Tibial artery (tissue), 4 donors: ENCODE data around the gene FBXW11.

ENCODE experiments used
- DNase-seq, 2 donors: peaks; one replicate each; pipeline ENCODE4 v3.0.0-alpha.2; 2019
- H3K27ac ChIP-seq, 2 donors: fragments of 200-600 bp; sonication (generic) in 1 of 2; 1 replicate in 1 of 2; 2 replicates in 1 of 2; pipeline ENCODE4 v1.5.1; 2018 to 2019; ENCODE audit warnings: mild to moderate bottlenecking in 1 of 2
- H3K27me3 ChIP-seq, 2 donors: fragments of 200-600 bp; sonication (generic) in 1 of 2; one replicate each; pipeline versions ENCODE4 v1.5.1 to v1.6.0; 2016 to 2019
- H3K36me3 ChIP-seq, 3 donors: fragments of 200-600 bp; sonication (generic) in 2 of 3; one replicate each; pipeline ENCODE4 v1.5.1; 2016 to 2019; ENCODE audit warnings: mild to moderate bottlenecking in 2 of 3
- H3K4me1 ChIP-seq, 4 donors: fragments of 200-600 bp; sonication (generic) in 2 of 4; 1 replicate in 3 of 4; 2 replicates in 1 of 4; pipeline ENCODE4 v1.5.1; 2016 to 2019
- H3K4me3 ChIP-seq, 2 donors: fragments of 200-600 bp; sonication (generic) in 1 of 2; 1 replicate in 1 of 2; 2 replicates in 1 of 2; pipeline ENCODE4 v1.5.1; 2018 to 2019; ENCODE audit warnings: mild to moderate bottlenecking in 2 of 2
- H3K9me3 ChIP-seq, 3 donors: fragments of 200-600 bp; sonication (generic) in 1 of 3; one replicate each; pipeline ENCODE4 v1.5.1; 2016 to 2019
- CTCF ChIP-seq, 2 experiments: fragments of 200-600 bp in 1 of 2; fragments of 450-650 bp in 1 of 2; IDR thresholded peaks; one replicate each; pipeline ENCODE4 v1.5.1; 2017 to 2019; ENCODE audit warnings: antibody characterized with exemption in 2 of 2, mild to moderate bottlenecking in 1 of 2, moderate library complexity in 1 of 2
- intact Hi-C: fragments of 100-400 bp; cut with DNase I; formaldehyde crosslinking; loops from one replicate; pipeline ENCODE4 v1.15.0; 2023; ENCODE audit warnings: low total_unique reads

Gene FBXW11

GRCh38 chr5:171840711-171841522 lies 165.5 kb downstream of the FBXW11 start:
- TF ChIP-seq CTCF (IDR thresholded peaks at IDR 0.05), result no peak
- intact Hi-C loops, result no loop called here
- H3K27ac ChIP-seq, result no peak overlapping the region
- DNase-seq, result no peak
- no peaks in the 10 kb centered on the region for H3K36me3 ChIP-seq
- no peaks in the 10 kb centered on the region for H3K9me3 ChIP-seq
- H3K4me3 ChIP-seq, result no peak overlapping the region
- H3K27me3 ChIP-seq, result no peaks in the 10 kb centered on the region
- H3K4me1 ChIP-seq, result peaks cover 0 to 8% (median 0%) of the 10 kb centered on the region in 4 donors

- no peak for TF ChIP-seq CTCF (IDR thresholded peaks at IDR 0.05)
- Histone ChIP-seq H3K27ac (no peak overlapping the region), H3K36me3 (no peaks in the 10 kb centered on the region), H3K4me1 (peaks cover 0 to 8% (median 0%) of the 10 kb centered on the region in 4 donors), H3K9me3 (no peaks in the 10 kb centered on the region), H3K27me3 (no peaks in the 10 kb centered on the region), H3K4me3 (no peak overlapping the region)
- intact Hi-C loops, result no loop called here
- peak in 1 of 2 donors; percentile 23 for DNase-seq
Measured at GRCh38 chr5:171840066-171840465, 166.4 kb downstream of the FBXW11 start.

DNA sequence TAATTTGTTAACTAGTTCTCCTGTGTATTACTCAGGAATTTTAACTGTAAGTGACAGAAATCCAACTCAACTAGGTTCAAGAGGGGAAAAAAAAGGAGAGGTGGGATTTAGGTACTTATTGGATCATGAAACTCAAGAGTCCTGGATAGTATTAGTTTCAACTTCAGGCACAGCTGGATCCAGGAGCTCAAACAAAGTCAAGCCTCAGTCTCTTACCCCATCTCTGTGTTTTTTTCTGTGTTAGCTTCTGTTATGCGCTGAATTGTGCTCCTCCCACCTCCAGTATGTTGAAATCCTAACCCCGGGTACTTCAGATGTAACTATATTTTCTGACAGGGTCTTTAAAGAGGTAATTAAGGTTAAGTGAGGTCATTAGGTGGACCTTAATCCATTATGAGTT lies 167.3 kb downstream of the FBXW11 start:
- peak in 1 of 2 donors; percentile 0 for DNase-seq
- Histone ChIP-seq H3K4me3 (no peak overlapping the region), H3K9me3 (no peaks in the 10 kb centered on the region), H3K27me3 (no peaks in the 10 kb centered on the region), H3K4me1 (peaks cover 0 to 8% (median 0%) of the 10 kb centered on the region in 4 donors), H3K27ac (no peak overlapping the region), H3K36me3 (no peaks in the 10 kb centered on the region)
- intact Hi-C loops, result no loop called here
- TF ChIP-seq CTCF (IDR thresholded peaks at IDR 0.05), result no peak

DNA sequence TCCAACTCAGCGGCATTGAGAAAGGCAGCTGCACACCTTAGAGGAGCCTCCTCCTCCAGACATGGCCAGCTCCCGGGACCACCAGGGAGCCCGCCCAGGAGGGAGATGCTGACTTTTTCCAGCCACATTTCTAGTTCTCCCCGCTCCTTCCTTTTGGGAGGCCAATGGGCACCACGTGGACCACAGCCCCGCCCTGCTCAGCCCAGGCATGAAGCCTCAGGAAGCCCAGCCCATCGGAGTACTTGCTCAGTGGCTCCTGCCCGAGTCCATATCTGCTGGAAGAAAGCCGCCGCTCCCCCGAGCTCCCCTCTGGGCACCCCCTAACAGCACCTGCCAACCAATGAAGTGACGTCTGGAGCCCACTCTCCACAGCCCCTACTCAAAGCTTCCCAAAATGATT lies 168.4 kb downstream of the FBXW11 start:
- H3K27me3 ChIP-seq, result no peaks in the 10 kb centered on the region
- H3K9me3 ChIP-seq, result no peaks in the 10 kb centered on the region
- no peak overlapping the region for H3K4me3 ChIP-seq
- no peak for TF ChIP-seq CTCF (IDR thresholded peaks at IDR 0.05)
- H3K36me3 ChIP-seq, result peaks cover 0 to 5% (median 0%) of the 10 kb centered on the region in 3 donors
- peaks cover 0 to 8% (median 0%) of the 10 kb centered on the region in 4 donors for H3K4me1 ChIP-seq
- DNase-seq, result peak in 1 of 2 donors; percentile 37
- intact Hi-C loops, result no loop called here
- no peak overlapping the region for H3K27ac ChIP-seq

DNA sequence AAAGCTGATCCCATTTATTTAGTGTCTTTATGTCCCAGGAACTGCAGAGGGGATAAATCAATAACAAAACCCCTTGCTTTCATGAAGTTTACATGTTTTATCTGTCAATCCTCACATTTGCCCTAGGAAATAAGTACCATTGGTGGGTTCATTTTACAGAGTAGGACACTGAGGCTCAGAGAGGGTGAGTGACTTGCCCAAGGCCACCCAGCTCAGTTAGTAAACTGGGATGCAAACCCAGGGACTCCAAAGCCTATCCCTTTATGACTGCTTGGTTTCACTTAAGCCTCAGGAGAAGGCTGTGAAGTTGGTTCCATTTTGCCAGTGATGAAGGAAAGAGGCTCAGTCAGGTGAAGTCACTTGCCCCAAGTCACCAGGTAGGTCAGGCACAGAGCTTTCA lies 168.9 kb downstream of the FBXW11 start:
- Histone ChIP-seq H3K4me1 (peaks cover 0 to 2% (median 0%) of the 10 kb centered on the region in 4 donors), H3K9me3 (no peaks in the 10 kb centered on the region), H3K36me3 (peaks cover 0 to 5% (median 0%) of the 10 kb centered on the region in 3 donors), H3K27ac (no peak overlapping the region), H3K27me3 (no peaks in the 10 kb centered on the region), H3K4me3 (no peak overlapping the region)
- DNase-seq, result no peak
- intact Hi-C loops, result no loop called here
- no peak for TF ChIP-seq CTCF (IDR thresholded peaks at IDR 0.05)
